GM10248 (cell line): ENCODE measurements around the gene TARS1.
A peak's percentile ranks its signal among the peaks of the same experiment; 100 is the strongest.

Experiments used
- CTCF ChIA-PET: fragments of 300-600 bp; sonication (Branson Sonifier 250); formaldehyde crosslinking; extraction: SDS; loops from one replicate; lab custom pipeline; 2021; ENCODE audit warnings: antibody characterized with exemption; lab: Yijun Ruan, JAX
- POLR2A ChIA-PET: fragments of 350-650 bp; sonication (Branson Sonifier 250); formaldehyde crosslinking; extraction: SDS; loops from one replicate; lab custom pipeline; 2020; ENCODE audit warnings: antibody characterized with exemption; lab: Yijun Ruan, JAX
- DNase-seq: peaks from one replicate; pipeline ENCODE4 v3.0.0; 2012; ENCODE audit errors: extremely low spot score
- CTCF ChIP-seq: IDR thresholded peaks from 2 replicates; pipeline ENCODE4 v1.5.1; 2012; ENCODE audit warnings: mild to moderate bottlenecking, low read depth; ENCODE audit errors: extremely low read depth, missing control alignments, control extremely low read depth

Gene TARS1

GRCh38 chr5:33422191-33422590 is 18.6 kb upstream of the TARS1 start:
- TF ChIP-seq CTCF = no peak
- no peak for DNase-seq
- ChIA-PET POLR2A (no interaction called here), CTCF (interaction anchor here (1.3 kb wide), 1 partner anchor 9 kb away, joined by 4 read pairs; no protein-coding TSS in a partner anchor)

- no peak for DNase-seq
- peak; percentile 31 for TF ChIP-seq CTCF
- ChIA-PET POLR2A (no interaction called here), CTCF (interaction anchor here (0.9 to 1.4 kb wide), 6 partner anchors 10 to 935 kb away, joined by 3 to 8 read pairs (median 4); no protein-coding TSS in a partner anchor)
These were observed 17.6 kb upstream of the TARS1 start for GRCh38 chr5:33423018-33423630.

- DNase-seq = no peak
- ChIA-PET CTCF (interaction anchor here (1.7 kb wide), 1 partner anchor 545 kb away, joined by 8 read pairs; no protein-coding TSS in a partner anchor), POLR2A (no interaction called here)
- TF ChIP-seq CTCF = no peak
These were observed 15.5 kb upstream of the TARS1 start for GRCh38 chr5:33425314-33425713.

GRCh38 chr5:33430983-33431382 is 9.8 kb upstream of the TARS1 start:
- TF ChIP-seq CTCF = no peak
- CTCF ChIA-PET = interaction anchor here (0.9 to 2.2 kb wide), 3 partner anchors 47 to 565 kb away, joined by 3 to 6 read pairs (median 3); no protein-coding TSS in a partner anchor
- no peak for DNase-seq
- POLR2A ChIA-PET = no interaction called here

- no peak for TF ChIP-seq CTCF
- ChIA-PET POLR2A (no interaction called here), CTCF (interaction anchor here (1.2 to 4.9 kb wide), 3 partner anchors 9 to 536 kb away, joined by 3 to 37 read pairs (median 10); no protein-coding TSS in a partner anchor)
- no peak for DNase-seq
These were observed 8.1 kb upstream of the TARS1 start for GRCh38 chr5:33432656-33433055.

GRCh38 chr5:33433303-33434240 is 7.2 kb upstream of the TARS1 start:
- POLR2A ChIA-PET = no interaction called here
- TF ChIP-seq CTCF = no peak
- CTCF ChIA-PET = interaction anchor here (1.1 to 4.9 kb wide), 6 partner anchors 10 to 535 kb away, joined by 3 to 37 read pairs (median 3); no protein-coding TSS in a partner anchor
- no peak for DNase-seq
